SK-N-SH treated with all-trans-retinoic acid at 6 μM for 48 hours (cell line): ENCODE data around the gene WNK2.

Source experiments
- ARNTL ChIP-seq: fragments of 450-650 bp; formaldehyde crosslinking; IDR thresholded peaks from 2 replicates; pipeline ENCODE4 v1.5.0; 2020; ENCODE audit warnings: low read depth, mild to moderate bottlenecking, moderate library complexity, borderline replicate concordance
- CREB5 ChIP-seq: fragments of 250-450 bp; sonication (Bioruptor Pico); IDR thresholded peaks from 2 replicates; pipeline ENCODE4 v1.5.1; 2020; ENCODE audit warnings: low read depth, mild to moderate bottlenecking, moderate library complexity
- CSDC2 ChIP-seq: fragments of 250-450 bp; sonication (Bioruptor Pico); IDR thresholded peaks from 2 replicates; pipeline ENCODE4 v1.5.0; 2020; ENCODE audit warnings: mild to moderate bottlenecking, moderate library complexity
- GLIS3 ChIP-seq: fragments of 250-450 bp; sonication (Bioruptor Pico); IDR thresholded peaks from 2 replicates; pipeline ENCODE4 v1.5.0; 2020; ENCODE audit warnings: mild to moderate bottlenecking, moderate library complexity
- ISL1 ChIP-seq: fragments of 250-450 bp; sonication (Bioruptor Pico); IDR thresholded peaks from 2 replicates; pipeline ENCODE4 v2.1.2; 2022; ENCODE audit warnings: mild to moderate bottlenecking, moderate library complexity
- OSR1 ChIP-seq: fragments of 250-450 bp; sonication (Bioruptor Pico); IDR thresholded peaks from 2 replicates; pipeline ENCODE4 v1.8.0; 2022; ENCODE audit warnings: moderate library complexity, mild to moderate bottlenecking, inconsistent platforms
- PATZ1 ChIP-seq: fragments of 250-450 bp; sonication (Bioruptor Pico); IDR thresholded peaks from 2 replicates; pipeline ENCODE4 v1.8.0; 2020; ENCODE audit warnings: mild to moderate bottlenecking, moderate library complexity, borderline replicate concordance
- PPARA ChIP-seq: fragments of 250-450 bp; sonication (Bioruptor Pico); IDR thresholded peaks from 2 replicates; pipeline ENCODE4 v1.5.0; 2020; ENCODE audit warnings: mild to moderate bottlenecking, borderline replicate concordance
- RARB ChIP-seq: fragments of 250-450 bp; sonication (Bioruptor Pico); IDR thresholded peaks from 2 replicates; pipeline ENCODE4 v1.8.0; 2021; ENCODE audit warnings: mild to moderate bottlenecking, moderate library complexity
- ZC3H10 ChIP-seq: fragments of 250-450 bp; sonication (Bioruptor Pico); IDR thresholded peaks from 2 replicates; pipeline ENCODE4 v1.5.1; 2021; ENCODE audit warnings: mild to moderate bottlenecking, moderate library complexity
- ZFP3 ChIP-seq: fragments of 250-450 bp; sonication (Bioruptor Pico); IDR thresholded peaks from 2 replicates; pipeline ENCODE4 v1.5.0; 2020; ENCODE audit warnings: mild to moderate bottlenecking, moderate library complexity
- ZFP30 ChIP-seq: fragments of 450-650 bp; formaldehyde crosslinking; IDR thresholded peaks from 2 replicates; pipeline ENCODE4 v1.5.0; 2022; ENCODE audit warnings: mild to moderate bottlenecking, moderate library complexity
- ZNF8 ChIP-seq: fragments of 450-650 bp; formaldehyde crosslinking; IDR thresholded peaks from 2 replicates; pipeline ENCODE4 v1.5.0; 2020; ENCODE audit warnings: mild to moderate bottlenecking, moderate library complexity

GRCh38 chr9:93261735-93262523, 78.0 kb downstream of the WNK2 start:
- TF ChIP-seq ZFP30 (CRISPR knock-in tag) (no peak), OSR1 (no peak), PATZ1 (CRISPR knock-in tag) (no peak), ISL1 (CRISPR knock-in tag) (no peak), ZC3H10 (CRISPR knock-in tag) (no peak), ZFP3 (CRISPR knock-in tag) (no peak), CREB5 (CRISPR knock-in tag) (no peak), ARNTL (CRISPR knock-in tag) (no peak), CSDC2 (CRISPR knock-in tag) (no peak), RARB (no peak), PPARA (CRISPR knock-in tag) (no peak), ZNF8 (CRISPR knock-in tag) (no peak), GLIS3 (CRISPR knock-in tag) (no peak)
